ENCODE measurements around the gene PARVG. TPM values are rescaled to one million over a fixed set of nuclear protein-coding genes. Genes with fewer than 3 reads are reported as not detected.

Gene PARVG
- total RNA-seq, 4 donors from 2014 or later: 0.19 to 4.8 (median 2.7) TPM

- intact Hi-C loops (cut with DNase I; ENCODE audit: low total_unique reads): no loop called here
- H3K9me3 ChIP-seq: peaks cover 0 to 7% (median 0%) of the 10 kb centered on the region in 3 donors
- no peaks in the 10 kb centered on the region for H3K27me3 ChIP-seq
- H3K4me3 ChIP-seq: no peak overlapping the region
- no peak for DNase-seq
- TF ChIP-seq CTCF (IDR thresholded peaks at IDR 0.05 in 4 of 5, conservative IDR thresholded peaks at IDR 0.05 in 1 of 5) (no peak), POLR2A (IDR thresholded peaks at IDR 0.05) (no peak)
- peaks cover 9 to 10% of the 10 kb centered on the region in 2 donors for H3K4me1 ChIP-seq
- H3K27ac ChIP-seq: peak overlapping the region in 1 of 4 donors; percentile 13
- in situ Hi-C loops (cut with MboI; ENCODE audit: low sequenced_read_pairs in 4 of 4): no loop called here
- H3K36me3 ChIP-seq: no peaks in the 10 kb centered on the region
- ATAC-seq: no peak
Observed at GRCh38 chr22:44211256-44211945, 30.7 kb downstream of the PARVG start.

GRCh38 chr22:44211946-44212930, 31.5 kb downstream of the PARVG start:
- H3K27ac ChIP-seq: peak overlapping the region in 1 of 4 donors; percentile 13
- H3K4me3 ChIP-seq: no peak overlapping the region
- no peaks in the 10 kb centered on the region for H3K36me3 ChIP-seq
- intact Hi-C loops (cut with DNase I; ENCODE audit: low total_unique reads) (no loop called here), in situ Hi-C loops (cut with MboI; ENCODE audit: low sequenced_read_pairs in 4 of 4) (no loop called here)
- TF ChIP-seq POLR2A (IDR thresholded peaks at IDR 0.05) (no peak), CTCF (IDR thresholded peaks at IDR 0.05 in 4 of 5, conservative IDR thresholded peaks at IDR 0.05 in 1 of 5) (no peak)
- peaks cover 0 to 7% (median 0%) of the 10 kb centered on the region in 3 donors for H3K9me3 ChIP-seq
- peaks cover 9 to 10% of the 10 kb centered on the region in 2 donors for H3K4me1 ChIP-seq
- ATAC-seq: peak in 1 of 2 donors; percentile 54
- no peak for DNase-seq
- H3K27me3 ChIP-seq: no peaks in the 10 kb centered on the region

- in situ Hi-C loops (cut with MboI; ENCODE audit: low sequenced_read_pairs in 4 of 4): no loop called here
- ATAC-seq: no peak
Observed at GRCh38 chr22:44212936-44213335, 32.2 kb downstream of the PARVG start.

GRCh38 chr22:44213489-44214043, 32.8 kb downstream of the PARVG start:
- no peak for DNase-seq
- Histone ChIP-seq H3K36me3 (no peaks in the 10 kb centered on the region), H3K9me3 (peaks cover 0 to 7% (median 0%) of the 10 kb centered on the region in 3 donors), H3K4me1 (peaks cover 9 to 10% of the 10 kb centered on the region in 2 donors), H3K4me3 (no peak overlapping the region), H3K27me3 (no peaks in the 10 kb centered on the region), H3K27ac (no peak overlapping the region)
- in situ Hi-C loops (cut with MboI; ENCODE audit: low sequenced_read_pairs in 4 of 4) (no loop called here), intact Hi-C loops (cut with DNase I; ENCODE audit: low total_unique reads) (no loop called here)
- no peak for ATAC-seq
- no peak for TF ChIP-seq CTCF (IDR thresholded peaks at IDR 0.05 in 4 of 5, conservative IDR thresholded peaks at IDR 0.05 in 1 of 5)
- TF ChIP-seq POLR2A (IDR thresholded peaks at IDR 0.05): no peak

More at GRCh38 chr22:44212936-44213335, 32.2 kb downstream of the PARVG start:
- Histone ChIP-seq H3K27me3 (no peaks in the 10 kb centered on the region), H3K36me3 (no peaks in the 10 kb centered on the region), H3K4me3 (no peak overlapping the region), H3K27ac (no peak overlapping the region), H3K4me1 (peaks cover 9 to 10% of the 10 kb centered on the region in 2 donors), H3K9me3 (peaks cover 0 to 7% (median 0%) of the 10 kb centered on the region in 3 donors)
- intact Hi-C loops (cut with DNase I; ENCODE audit: low total_unique reads): no loop called here
- TF ChIP-seq CTCF (IDR thresholded peaks at IDR 0.05 in 4 of 5, conservative IDR thresholded peaks at IDR 0.05 in 1 of 5) (no peak), POLR2A (IDR thresholded peaks at IDR 0.05) (no peak)
- DNase-seq: no peak

Data from gastrocnemius medialis (tissue), 4 donors.